ENCODE data around the gene EHD1.

EHD1 gene

GRCh38 chr11:64857485-64857884 lies 20.9 kb downstream of the EHD1 start:
- TF ChIP-seq CTCF (conservative IDR thresholded peaks at IDR 0.05; ENCODE audit: low read length): no peak
- no peak overlapping the region for H3K4me3 ChIP-seq (ENCODE audit: low read length)
- DNase-seq (ENCODE audit: low read depth): no peak

GRCh38 chr11:64856382-64857227 lies 21.8 kb downstream of the EHD1 start:
- no peak overlapping the region for H3K4me3 ChIP-seq (ENCODE audit: low read length)
- peak; percentile 87 for DNase-seq (ENCODE audit: low read depth)
- TF ChIP-seq CTCF (conservative IDR thresholded peaks at IDR 0.05; ENCODE audit: low read length): no peak

GRCh38 chr11:64855596-64856304 lies 22.7 kb downstream of the EHD1 start:
- DNase-seq (ENCODE audit: low read depth): no peak
- H3K4me3 ChIP-seq (ENCODE audit: low read length): no peak overlapping the region
- no peak for TF ChIP-seq CTCF (conservative IDR thresholded peaks at IDR 0.05; ENCODE audit: low read length)

GRCh38 chr11:64854534-64855502 lies 23.6 kb downstream of the EHD1 start:
- peak overlapping the region; percentile 20 for H3K4me3 ChIP-seq (ENCODE audit: low read length)
- peak; percentile 93 for DNase-seq (ENCODE audit: low read depth)
- no peak for TF ChIP-seq CTCF (conservative IDR thresholded peaks at IDR 0.05; ENCODE audit: low read length)

GRCh38 chr11:64854157-64854533 lies 24.3 kb downstream of the EHD1 start:
- H3K4me3 ChIP-seq (ENCODE audit: low read length): no peak overlapping the region
- TF ChIP-seq CTCF (conservative IDR thresholded peaks at IDR 0.05; ENCODE audit: low read length): no peak
- DNase-seq (ENCODE audit: low read depth): no peak

- no peak for DNase-seq (ENCODE audit: low read depth)
- TF ChIP-seq CTCF (conservative IDR thresholded peaks at IDR 0.05; ENCODE audit: low read length): no peak
- H3K4me3 ChIP-seq (ENCODE audit: low read length): no peak overlapping the region
These were observed 24.7 kb downstream of the EHD1 start for GRCh38 chr11:64853709-64854108.

All from AG10803 (cell line).